ES-I3 (cell line): Measurements from ENCODE around the gene NCBP2L.

Source experiments
- H3K36me3 ChIP-seq: 2 replicates; pipeline ENCODE4 v1.6.1; 2013; ENCODE audit warnings: mild to moderate bottlenecking, low read length, control low read depth, moderate library complexity; ENCODE audit not compliant: insufficient read depth
- H3K4me1 ChIP-seq: 2 replicates; pipeline ENCODE4 v1.6.1; 2013; ENCODE audit warnings: mild to moderate bottlenecking, control low read depth, low read length; ENCODE audit not compliant: insufficient read depth
- H3K9ac ChIP-seq: 2 replicates; pipeline ENCODE4 v1.6.1; 2013; ENCODE audit warnings: low read depth, mild to moderate bottlenecking, low read length, moderate library complexity
- H3K9me3 ChIP-seq: 2 replicates; pipeline ENCODE4 v1.6.1; 2013; ENCODE audit warnings: mild to moderate bottlenecking, low read length, moderate library complexity; ENCODE audit not compliant: control insufficient read depth, insufficient read depth

Gene NCBP2L

GRCh38 chrX:107840971-107841370 is 63.4 kb downstream of the NCBP2L start:
- Histone ChIP-seq H3K9ac (no peak overlapping the region), H3K36me3 (no peaks in the 10 kb centered on the region), H3K9me3 (no peaks in the 10 kb centered on the region), H3K4me1 (no peaks in the 10 kb centered on the region)

- H3K9me3 ChIP-seq = no peaks in the 10 kb centered on the region
- H3K4me1 ChIP-seq = no peaks in the 10 kb centered on the region
- no peaks in the 10 kb centered on the region for H3K36me3 ChIP-seq
- H3K9ac ChIP-seq = no peak overlapping the region
Measured at GRCh38 chrX:107842715-107843400, 65.3 kb downstream of the NCBP2L start.
